Endothelial cell (in vitro differentiated cells): Measurements from ENCODE around the gene EN1. TPM values are rescaled to one million over a fixed set of nuclear protein-coding genes. Genes with fewer than 3 reads are reported as not detected.

Experiments used
- DNase-seq: peaks from one replicate; pipeline ENCODE4 v3.0.0; 2021; ENCODE audit warnings: low spot score
- H3K27ac Mint-ChIP-seq: one replicate; pipeline ENCODE4 v1.8.0; 2021; ENCODE audit warnings: mixed read lengths, inconsistent platforms; ENCODE audit not compliant: unreplicated experiment
- H3K27me3 Mint-ChIP-seq: one replicate; pipeline ENCODE4 v1.8.0; 2021; ENCODE audit warnings: mild to moderate bottlenecking, moderate library complexity, mixed read lengths, inconsistent platforms; ENCODE audit not compliant: unreplicated experiment
- H3K36me3 Mint-ChIP-seq: one replicate; pipeline ENCODE4 v1.8.0; 2021; ENCODE audit warnings: mild to moderate bottlenecking, low read depth, mixed read lengths, inconsistent platforms; ENCODE audit not compliant: unreplicated experiment
- H3K4me1 Mint-ChIP-seq: one replicate; pipeline ENCODE4 v1.8.0; 2021; ENCODE audit warnings: mild to moderate bottlenecking, mixed read lengths, inconsistent platforms; ENCODE audit not compliant: unreplicated experiment
- H3K4me3 Mint-ChIP-seq: one replicate; pipeline ENCODE4 v1.8.0; 2021; ENCODE audit warnings: mild to moderate bottlenecking, mixed read lengths, inconsistent platforms; ENCODE audit not compliant: unreplicated experiment
- H3K9me3 Mint-ChIP-seq: one replicate; pipeline ENCODE4 v1.8.0; 2021; ENCODE audit warnings: mixed read lengths, inconsistent platforms; ENCODE audit not compliant: unreplicated experiment
- CTCF ChIP-seq: fragments of 200-600 bp; sonication (generic); IDR thresholded peaks from one replicate; pipeline ENCODE4 v1.5.0; 2021; ENCODE audit warnings: antibody characterized with exemption; ENCODE audit not compliant: unreplicated experiment
- total RNA-seq: library from RNA; stranded (reverse); fragmentation: NEBNext Ultra II Directional; extraction: Animal tissue kit (Norgen Biotek cat#: 25700); gene quantifications from one replicate; pipeline ENCODE4 v1.2.1, GENCODE V29; 2021; ENCODE audit not compliant: unreplicated experiment

EN1 gene
- total RNA-seq, 1 donor from 2014 or later: 0.87 TPM

DNA sequence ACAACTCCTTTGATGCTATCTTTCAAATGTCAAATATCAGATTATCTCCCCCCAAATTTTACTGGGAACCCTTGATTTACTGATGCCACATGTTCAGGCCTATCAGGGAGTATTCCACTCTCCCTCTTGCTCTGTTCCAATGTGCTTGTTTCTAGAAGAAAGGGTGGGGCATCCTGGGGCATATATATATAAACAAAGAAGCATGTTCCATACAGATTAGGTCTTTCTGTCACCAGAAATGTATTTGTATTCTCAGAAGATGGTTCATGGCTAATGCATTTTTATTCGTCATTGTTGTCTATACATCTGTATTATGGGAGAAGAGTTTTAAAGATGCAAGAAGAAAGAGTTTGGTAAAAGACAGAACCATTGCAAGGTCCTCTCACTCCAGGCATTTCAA lies 24.9 kb downstream of the EN1 start:
- Mint-ChIP-seq H3K4me1 (no peaks in the 10 kb centered on the region), H3K36me3 (no peaks in the 10 kb centered on the region), H3K4me3 (no peak overlapping the region), H3K27me3 (peaks cover 5% of the 10 kb centered on the region), H3K9me3 (no peaks in the 10 kb centered on the region), H3K27ac (no peak overlapping the region)
- TF ChIP-seq CTCF: no peak
- DNase-seq: no peak

DNA sequence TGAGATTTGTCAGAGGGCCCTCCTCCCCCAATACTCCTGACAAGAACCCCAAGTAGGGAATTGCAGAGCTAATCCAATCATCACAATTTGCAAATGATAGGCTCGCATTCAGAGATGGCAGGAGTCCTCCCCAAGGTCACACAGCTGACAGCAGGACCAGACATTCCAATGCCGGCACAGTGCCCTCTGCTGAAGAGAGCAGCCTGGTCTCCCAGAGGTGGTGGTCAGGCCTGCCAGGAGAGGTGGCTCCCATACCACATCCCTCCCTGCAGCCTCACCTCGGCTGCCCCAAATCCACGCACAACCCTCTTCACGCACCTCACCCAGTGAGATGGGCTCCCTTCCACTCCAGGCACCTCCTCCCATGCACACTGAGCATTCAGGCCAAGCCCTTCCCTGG lies 25.4 kb downstream of the EN1 start:
- no peaks in the 10 kb centered on the region for H3K36me3 Mint-ChIP-seq
- H3K4me1 Mint-ChIP-seq: no peaks in the 10 kb centered on the region
- H3K4me3 Mint-ChIP-seq: no peak overlapping the region
- DNase-seq: no peak
- peaks cover 7% of the 10 kb centered on the region for H3K27me3 Mint-ChIP-seq
- H3K27ac Mint-ChIP-seq: no peak overlapping the region
- TF ChIP-seq CTCF: no peak
- H3K9me3 Mint-ChIP-seq: no peaks in the 10 kb centered on the region

GRCh38 chr2:118817469-118817868 lies 30.0 kb downstream of the EN1 start:
- no peaks in the 10 kb centered on the region for H3K36me3 Mint-ChIP-seq
- H3K9me3 Mint-ChIP-seq: no peaks in the 10 kb centered on the region
- TF ChIP-seq CTCF: no peak
- DNase-seq: no peak
- no peak overlapping the region for H3K27ac Mint-ChIP-seq
- H3K4me3 Mint-ChIP-seq: no peak overlapping the region
- peaks cover 12% of the 10 kb centered on the region for H3K27me3 Mint-ChIP-seq
- peaks cover 6% of the 10 kb centered on the region for H3K4me1 Mint-ChIP-seq

DNA sequence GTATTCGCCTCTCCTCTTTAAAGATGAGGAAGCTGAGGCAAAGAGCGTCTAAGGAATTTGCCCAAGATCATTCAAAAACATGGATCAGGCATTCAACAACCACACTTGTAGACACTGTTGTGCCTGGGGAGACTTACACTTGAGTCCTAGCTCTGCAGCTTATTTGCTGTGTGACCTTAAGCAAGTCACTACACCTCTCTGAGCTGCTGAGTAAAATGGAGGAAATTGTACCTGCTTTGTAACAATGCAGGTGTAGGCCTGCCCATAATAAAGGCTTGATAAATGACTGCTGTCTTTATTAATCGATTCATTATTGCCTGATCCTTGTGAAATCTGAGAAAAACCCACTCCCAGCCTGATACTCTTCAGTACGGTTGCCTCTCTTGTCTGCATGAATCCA lies 30.8 kb downstream of the EN1 start:
- peaks cover 6% of the 10 kb centered on the region for H3K4me1 Mint-ChIP-seq
- peaks cover 12% of the 10 kb centered on the region for H3K27me3 Mint-ChIP-seq
- no peak for TF ChIP-seq CTCF
- H3K36me3 Mint-ChIP-seq: no peaks in the 10 kb centered on the region
- no peak overlapping the region for H3K27ac Mint-ChIP-seq
- DNase-seq: no peak
- no peak overlapping the region for H3K4me3 Mint-ChIP-seq
- H3K9me3 Mint-ChIP-seq: no peaks in the 10 kb centered on the region

- peaks cover 6% of the 10 kb centered on the region for H3K4me1 Mint-ChIP-seq
- no peak overlapping the region for H3K4me3 Mint-ChIP-seq
- no peak for TF ChIP-seq CTCF
- H3K27ac Mint-ChIP-seq: no peak overlapping the region
- H3K9me3 Mint-ChIP-seq: no peaks in the 10 kb centered on the region
- DNase-seq: no peak
- peaks cover 12% of the 10 kb centered on the region for H3K27me3 Mint-ChIP-seq
- no peaks in the 10 kb centered on the region for H3K36me3 Mint-ChIP-seq
These were observed 31.7 kb downstream of the EN1 start for GRCh38 chr2:118815731-118816130.
